ENCODE results near the gene CPSF4L.

- no peak for TF ChIP-seq POLR2A (IDR thresholded peaks at IDR 0.05; ENCODE audit: low read depth, low read length)
- TF ChIP-seq TAF1 (IDR thresholded peaks at IDR 0.05; ENCODE audit: borderline replicate concordance, low read depth, low read length), result no peak
These were observed 48.3 kb upstream of the CPSF4L start for GRCh38 chr17:73309727-73310596.

All from GM12892 (cell line).